HTERT RPE-1 (cell line): ENCODE measurements around the gene ADGRL3.
"Not testable (repeated sequence)": the region's sequence is repeated elsewhere in the genome, so short reads cannot be mapped to it uniquely, and the experiment has no call there.

ENCODE experiments used
- in situ Hi-C: fragments of 300-500 bp; cut with MboI; formaldehyde crosslinking; loops from 4 replicates; pipeline ENCODE4 v1.14.3; 2020; ENCODE audit warnings: low sequenced_read_pairs

ADGRL3 gene

DNA sequence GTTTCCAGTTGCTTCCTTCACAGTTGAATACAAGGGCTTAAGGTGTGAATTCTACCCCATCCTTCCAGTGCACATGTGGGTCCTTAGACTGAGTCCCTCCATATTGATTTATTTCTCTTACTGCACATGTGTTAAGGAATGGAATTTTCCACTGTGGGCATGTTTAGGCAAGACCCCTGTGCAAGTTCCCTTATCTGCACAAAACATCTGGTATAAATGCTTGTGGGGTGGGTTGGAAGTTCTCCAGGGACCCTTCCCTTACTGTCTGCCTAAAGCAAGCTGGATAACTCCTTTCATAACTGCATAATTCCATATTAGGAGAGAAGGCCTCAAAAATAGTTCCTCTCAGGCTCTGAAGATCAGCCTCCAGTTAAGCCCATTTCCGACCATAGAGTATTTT, 570.9 kb downstream of the ADGRL3 start:
- in situ Hi-C loops: no loop called here

DNA sequence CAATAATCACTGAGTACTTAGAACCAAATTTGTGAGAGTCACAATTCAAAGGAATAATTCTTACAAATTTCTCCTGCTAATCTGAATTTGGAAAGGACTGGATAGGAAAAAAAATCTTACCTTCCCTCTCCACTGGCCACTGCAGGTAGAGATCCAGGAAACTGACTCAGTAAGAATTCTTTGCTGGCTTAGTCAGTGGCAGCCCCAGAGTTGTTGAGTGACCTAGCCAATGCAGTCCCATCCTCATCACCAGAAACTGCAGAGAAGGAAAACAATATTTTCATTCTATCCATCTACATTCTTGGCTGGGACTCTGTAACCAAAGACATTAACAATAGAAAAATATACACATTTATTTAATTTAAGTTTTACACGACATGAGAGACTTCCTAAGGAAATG, 572.0 kb downstream of the ADGRL3 start:
- in situ Hi-C loops: no loop called here

DNA sequence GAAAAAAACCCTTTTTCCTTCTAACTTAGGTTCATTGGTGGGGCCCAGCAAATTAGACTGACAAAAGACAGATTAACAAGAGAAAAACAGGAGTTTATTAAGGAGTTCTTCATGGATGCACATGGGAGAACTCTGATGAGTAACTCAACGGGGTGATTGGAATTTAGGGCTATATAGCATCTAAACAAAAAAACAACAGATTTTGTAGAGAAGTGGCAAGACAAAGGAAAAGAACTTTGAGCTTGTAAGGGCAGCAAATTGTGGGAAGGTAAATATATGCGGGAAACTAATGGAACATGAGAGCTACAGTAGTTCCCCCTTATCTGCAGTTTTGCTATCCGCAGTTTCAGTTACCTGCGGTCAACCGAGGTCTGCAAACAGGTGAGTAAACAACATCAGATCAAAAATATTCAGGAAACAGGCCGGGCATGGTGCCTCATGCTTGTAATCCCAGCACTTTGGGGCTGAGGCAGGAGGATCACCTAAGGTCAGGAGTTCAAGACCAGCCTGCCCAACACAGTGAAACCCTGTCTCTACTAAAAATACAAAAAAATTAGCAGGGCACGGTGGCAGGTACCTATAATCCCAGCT, 573.6 kb downstream of the ADGRL3 start:
- in situ Hi-C loops: no loop called here

DNA sequence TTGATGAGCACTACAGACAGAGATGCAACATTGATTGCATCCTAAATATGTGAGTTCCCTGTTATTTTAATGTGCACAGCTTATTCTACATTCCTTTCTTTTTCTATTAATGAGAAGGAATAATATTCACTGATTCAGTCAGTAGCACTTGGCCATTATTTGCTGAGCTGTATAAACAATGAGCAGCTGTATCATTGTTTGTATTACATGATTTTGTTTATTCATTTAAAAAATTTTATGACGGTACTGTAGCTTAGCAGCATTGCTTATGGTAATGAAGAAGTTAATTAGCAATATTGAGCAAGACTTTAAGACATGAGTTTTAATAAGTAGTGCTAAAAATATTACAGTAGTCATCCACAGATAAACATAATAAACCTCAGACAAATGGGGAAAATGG, 582.0 kb downstream of the ADGRL3 start:
- in situ Hi-C loops: no loop called here

DNA sequence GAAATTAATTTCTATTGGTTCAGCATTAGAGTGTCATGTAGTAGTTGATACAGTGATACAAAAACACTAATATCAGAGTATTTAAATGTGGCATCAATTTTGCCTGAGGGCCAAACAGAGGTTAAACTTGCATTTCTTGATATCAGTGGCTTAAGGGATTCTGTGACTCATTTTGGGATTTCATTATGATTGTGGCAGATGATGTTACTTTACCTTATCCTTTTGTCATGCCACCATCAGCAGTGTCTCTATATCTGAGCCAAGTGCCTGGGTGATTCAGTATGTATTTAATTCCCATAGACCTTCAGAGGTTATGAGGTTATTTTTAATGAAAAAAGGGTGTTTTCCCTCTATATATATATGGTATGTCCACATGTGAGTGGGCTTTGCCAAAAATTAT, 582.9 kb downstream of the ADGRL3 start:
- in situ Hi-C loops: no loop called here

DNA sequence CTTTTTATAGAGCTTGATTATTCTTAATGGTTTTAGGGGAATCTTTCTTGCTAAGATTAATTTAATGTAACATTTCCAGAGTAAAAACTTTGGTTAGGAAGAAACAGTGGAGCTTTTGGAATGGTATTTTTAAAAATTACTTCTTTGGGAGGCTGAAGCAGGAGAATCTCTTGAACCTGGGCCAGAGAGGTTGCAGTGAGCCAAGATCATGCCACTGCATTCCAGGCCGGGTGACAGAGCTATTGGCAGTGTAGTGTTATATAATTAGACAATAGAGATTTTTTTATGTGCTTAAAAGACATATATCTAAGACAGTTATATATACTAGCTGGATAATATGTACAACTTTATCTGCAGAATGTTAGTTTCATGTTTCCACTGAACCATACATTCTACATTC, 585.6 kb downstream of the ADGRL3 start:
- in situ Hi-C loops: no loop called here

DNA sequence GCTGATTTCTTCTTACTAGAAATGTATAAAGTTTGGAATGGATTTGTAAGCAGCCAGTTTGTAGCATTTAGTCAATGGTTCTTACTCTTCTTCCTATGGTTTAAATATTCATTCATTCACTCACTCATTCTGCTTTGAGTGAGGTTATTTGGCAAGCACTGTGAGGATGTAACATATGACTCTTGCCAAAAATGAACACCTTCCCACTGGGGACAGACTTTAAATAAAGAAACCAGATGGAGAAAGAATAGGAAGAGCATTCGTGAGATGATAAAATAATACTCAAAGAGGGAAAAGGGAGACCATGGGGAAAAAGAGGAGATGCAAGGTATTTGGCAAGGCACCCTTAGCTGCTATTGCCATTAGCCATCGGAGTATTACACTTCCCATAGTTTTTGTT, 586.1 kb downstream of the ADGRL3 start:
- in situ Hi-C loops: no loop called here

DNA sequence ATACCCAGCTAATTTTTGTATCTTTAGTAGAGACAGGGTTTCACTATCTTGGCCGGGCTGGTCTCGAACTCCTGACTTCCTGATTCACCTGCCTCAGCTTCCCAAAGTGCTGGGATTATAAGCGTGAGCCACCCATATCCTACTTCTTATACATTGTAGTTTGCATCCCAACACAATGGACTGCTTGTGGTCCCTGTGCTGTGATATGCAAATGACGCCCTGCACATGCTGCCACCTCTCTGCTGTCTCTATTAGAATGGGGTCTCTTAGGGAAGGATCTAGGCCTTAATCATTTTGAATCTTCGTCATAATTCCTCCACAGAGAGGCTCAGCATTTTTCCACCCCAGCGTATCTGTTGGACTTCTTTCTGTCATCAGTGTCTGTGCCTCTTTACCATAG, 595.9 kb downstream of the ADGRL3 start:
- in situ Hi-C loops: no loop called here

DNA sequence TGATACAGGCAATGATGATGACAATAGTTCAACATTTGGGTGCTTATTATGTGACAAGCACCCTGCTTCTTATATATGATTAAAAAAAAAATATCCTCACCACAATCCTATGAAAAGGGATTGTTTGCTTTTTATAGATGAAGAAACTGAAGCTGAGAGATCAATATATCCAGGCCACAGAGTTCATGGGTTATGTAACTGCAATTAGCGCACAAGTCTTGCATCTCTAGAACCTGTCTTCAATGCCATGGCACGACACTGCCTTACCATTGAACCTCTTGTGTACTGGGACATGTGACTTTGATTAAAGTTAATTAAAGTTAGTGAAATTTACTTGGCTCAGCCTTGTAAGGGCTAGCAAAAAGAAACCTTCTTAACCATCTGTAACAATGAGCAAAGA, 599.7 kb downstream of the ADGRL3 start:
- in situ Hi-C loops: no loop called here

DNA sequence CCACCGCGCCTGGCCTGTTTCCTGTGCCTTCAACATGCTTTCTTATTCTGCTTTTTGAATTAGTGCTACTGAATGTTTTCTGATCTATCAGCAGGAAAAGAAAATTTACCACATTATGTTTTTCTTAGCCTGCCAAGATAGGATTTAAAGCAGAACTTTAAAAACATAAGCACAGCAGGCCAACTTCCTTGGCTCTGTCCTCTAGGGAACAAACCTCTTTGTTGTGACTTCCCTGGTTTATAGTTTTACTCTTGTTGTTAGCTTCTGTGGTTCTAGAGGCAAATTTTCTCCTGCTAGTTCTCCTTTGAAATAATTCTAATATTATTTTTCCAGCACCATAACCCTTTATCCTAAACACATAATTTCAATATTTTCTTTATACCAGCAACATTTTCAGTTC, 605.1 kb downstream of the ADGRL3 start:
- in situ Hi-C loops: no loop called here

DNA sequence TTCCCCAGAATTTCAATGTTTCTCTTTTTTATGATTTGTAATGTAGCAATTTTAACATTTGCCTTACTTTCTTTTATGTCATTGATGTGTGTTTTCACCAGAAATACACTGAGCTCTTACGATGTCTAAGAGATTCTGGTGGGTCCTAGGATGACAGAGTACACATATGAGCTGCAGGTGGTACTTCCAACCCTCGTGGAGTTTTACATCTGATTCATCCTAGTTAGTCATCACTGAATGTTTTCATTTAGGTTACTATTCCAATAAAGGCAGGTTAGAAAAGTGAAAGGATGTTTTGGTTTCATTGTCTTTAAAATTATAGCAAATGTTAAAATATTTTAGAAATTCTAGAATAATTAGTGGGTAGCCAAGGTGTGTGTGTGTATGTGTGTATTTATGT, 605.9 kb downstream of the ADGRL3 start:
- in situ Hi-C loops: no loop called here

DNA sequence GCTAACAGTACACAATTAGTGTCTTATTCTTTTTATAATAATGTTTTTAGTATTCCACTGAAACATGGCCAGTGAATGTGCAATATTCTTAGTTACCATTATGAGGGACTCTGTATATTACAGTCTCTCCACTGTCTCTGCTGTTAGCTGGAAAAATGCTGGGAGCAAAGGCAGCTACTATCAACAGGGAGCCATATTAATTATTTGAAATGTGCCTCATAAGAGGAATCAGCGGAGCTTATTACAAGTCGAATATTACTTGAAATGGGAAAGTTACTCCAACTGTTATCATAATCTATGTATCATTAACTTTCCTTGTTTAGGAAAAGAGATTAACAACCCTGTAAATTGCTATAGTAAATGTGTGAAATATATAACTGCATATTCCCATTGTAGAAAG, 612.0 kb downstream of the ADGRL3 start:
- in situ Hi-C loops: no loop called here

DNA sequence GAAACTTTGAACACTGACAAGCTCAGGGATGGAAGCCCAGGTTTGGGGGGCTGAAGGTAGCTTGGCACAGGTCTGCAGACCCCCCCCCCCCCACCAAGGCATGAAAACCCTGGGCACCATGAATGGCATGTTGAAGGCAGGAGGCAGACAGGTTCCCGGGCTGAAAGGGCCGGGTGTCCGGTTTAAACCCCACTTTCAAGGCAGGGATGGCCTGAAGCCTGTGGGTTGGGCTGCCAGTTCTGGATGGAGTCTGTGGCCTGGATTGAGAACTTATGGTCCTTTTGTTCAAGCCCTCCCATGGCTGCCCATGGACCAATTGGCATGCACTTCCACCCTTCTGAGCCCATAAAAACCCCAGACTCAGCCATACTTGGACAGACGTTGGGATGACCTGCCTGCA, 616.9 kb downstream of the ADGRL3 start:
- in situ Hi-C loops: no loop called here

DNA sequence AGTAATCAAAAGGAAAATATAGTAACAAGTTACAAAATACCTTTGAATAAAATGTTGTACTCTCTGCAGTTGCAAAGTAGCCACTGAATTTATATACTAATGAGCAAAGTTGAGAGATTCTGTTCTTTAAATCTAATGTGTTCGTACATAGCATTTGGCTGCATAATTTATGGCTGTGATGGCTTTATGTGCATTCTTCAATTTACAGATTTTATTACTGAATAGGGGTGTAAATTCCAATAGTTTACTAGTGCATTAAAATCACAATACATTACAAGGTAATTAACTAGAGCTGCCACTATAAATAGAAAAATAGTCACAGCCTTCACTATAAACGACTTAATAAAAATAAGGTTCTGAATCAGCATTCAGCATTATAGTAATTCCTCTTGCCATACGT, 620.0 kb downstream of the ADGRL3 start:
- in situ Hi-C loops: no loop called here

DNA sequence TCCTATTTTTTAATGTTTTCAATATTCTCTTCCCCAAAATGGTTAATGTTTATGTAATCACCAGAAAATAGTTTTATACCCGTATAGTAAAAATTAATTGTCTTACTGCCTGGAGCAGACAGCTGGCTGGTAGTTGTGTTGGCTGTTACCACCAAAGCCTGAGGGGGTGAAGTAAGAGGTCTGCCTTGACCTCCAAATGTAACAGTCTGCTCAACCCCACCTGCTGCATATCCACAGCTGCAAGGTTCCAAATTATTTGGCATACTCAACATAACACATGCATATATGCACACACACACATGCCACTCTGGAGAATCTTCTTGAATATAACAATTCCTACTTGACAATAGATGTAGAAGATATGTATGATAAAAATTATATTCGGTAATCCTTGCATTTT, 624.3 kb downstream of the ADGRL3 start:
- in situ Hi-C loops: no loop called here

DNA sequence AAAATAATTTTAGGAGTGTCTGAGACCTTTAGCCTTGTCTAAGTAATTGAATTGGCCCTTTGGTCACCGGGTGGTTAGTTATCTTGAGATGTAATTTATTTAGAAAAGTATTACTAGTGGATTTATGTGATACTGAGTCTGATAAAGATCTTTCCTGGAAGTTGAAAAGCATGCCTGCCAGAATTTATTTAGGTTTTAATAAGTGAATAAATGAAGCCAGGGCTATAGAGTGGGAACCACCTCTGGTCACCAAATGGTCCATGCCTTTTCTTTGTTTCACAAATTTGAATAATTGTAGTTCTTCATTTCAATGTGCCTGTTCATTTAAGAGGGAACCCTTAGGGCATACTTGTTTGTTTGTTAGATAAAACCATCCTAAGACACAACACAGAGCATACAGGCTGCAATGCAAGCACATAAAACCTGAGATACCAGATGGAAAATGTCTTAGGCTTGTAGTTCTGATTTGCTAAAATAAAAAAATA, 627.8 kb downstream of the ADGRL3 start:
- in situ Hi-C loops: no loop called here

DNA sequence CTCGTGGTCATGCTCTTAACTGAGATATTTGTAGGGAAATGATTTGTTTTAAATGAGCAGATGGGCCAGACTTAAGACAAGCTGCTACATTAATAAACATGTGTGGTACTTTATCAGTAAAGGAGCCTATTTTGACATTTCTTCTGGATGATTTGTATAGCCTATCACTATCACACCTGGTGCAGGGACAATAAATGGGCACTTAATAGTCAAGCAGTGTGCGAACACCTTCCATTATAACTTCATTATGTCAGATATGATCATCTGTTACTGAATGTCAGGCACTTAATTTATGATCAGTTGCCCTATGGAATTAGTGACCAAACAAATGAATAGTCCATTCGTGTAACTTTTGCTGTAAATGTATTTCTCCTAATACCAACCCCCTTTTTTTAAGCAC, 628.8 kb downstream of the ADGRL3 start:
- in situ Hi-C loops: no loop called here

DNA sequence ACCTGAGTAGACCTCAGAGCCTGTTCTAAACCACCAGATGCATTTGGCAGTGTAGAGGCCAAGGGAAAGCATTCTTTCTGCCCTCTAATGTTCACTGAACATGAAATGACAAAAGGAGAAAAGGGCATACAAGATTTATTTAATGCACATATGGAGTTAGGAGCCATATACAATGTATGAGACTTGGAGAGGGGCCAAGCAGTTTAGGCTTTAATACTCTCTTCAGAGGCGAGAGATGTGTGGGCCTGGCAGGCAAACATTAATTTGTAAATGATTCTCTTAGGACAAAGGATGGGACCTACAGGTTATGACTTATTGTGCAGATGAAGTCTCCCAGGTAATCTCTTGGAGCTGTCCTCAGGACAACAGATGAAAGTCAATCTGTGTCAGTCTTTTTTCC, 631.9 kb downstream of the ADGRL3 start:
- in situ Hi-C loops: no loop called here

DNA sequence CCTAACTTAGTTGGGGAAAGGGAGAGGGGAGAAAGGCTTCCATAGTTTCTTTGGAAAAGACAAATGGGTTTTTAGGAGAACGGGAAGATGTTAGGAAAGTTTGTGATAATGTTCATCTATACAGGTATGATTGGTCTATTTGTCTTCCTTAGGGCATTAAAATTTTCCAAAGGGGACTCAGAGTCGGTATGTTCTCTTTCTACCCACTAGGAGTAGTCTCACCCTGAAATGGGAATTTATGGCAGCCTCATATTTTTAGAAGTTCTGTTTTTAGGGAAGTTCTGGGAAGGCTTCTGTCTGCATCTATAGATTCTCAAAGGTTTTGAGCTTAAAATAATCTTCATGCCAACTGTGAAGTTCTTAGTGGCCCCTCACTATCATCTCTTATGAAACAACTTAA, 637.3 kb downstream of the ADGRL3 start:
- in situ Hi-C loops: no loop called here

DNA sequence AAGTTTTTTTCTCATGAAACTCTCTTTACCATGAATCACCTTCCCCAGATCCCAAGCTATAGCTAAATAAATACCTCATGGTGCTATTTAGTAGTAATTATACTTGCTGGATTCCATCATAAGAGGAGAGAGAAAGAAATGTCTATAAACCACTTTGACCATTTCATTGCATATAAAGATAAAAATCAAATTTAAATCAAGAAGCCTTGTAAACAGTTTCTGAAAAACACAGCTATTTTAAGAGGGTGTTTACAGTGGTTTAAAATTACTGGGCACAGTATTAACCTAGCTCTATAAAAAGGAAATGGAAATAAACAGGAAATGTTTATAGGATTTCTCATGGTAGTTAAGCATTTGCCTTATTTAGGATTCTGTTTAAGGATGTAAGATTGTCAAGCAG, 637.9 kb downstream of the ADGRL3 start:
- in situ Hi-C loops: no loop called here

DNA sequence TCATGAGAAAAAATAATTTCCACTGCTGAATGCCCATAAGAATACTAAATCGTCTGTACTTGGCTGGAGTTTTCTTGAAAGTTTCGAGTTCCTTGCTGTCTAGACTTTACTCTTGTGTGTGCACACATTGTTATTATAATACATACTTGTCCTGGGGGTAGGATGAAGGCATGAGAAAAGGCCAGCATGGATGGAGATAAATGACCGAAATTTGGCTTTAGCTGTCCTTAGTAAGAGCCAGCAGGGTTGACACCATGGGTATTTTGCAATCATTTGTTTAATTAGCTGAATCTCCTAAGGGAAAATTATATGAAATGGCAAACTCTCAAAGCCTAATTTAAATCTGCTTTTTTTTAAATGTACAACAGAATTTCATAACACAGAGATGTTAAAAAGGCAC, 641.6 kb downstream of the ADGRL3 start:
- in situ Hi-C loops: no loop called here

DNA sequence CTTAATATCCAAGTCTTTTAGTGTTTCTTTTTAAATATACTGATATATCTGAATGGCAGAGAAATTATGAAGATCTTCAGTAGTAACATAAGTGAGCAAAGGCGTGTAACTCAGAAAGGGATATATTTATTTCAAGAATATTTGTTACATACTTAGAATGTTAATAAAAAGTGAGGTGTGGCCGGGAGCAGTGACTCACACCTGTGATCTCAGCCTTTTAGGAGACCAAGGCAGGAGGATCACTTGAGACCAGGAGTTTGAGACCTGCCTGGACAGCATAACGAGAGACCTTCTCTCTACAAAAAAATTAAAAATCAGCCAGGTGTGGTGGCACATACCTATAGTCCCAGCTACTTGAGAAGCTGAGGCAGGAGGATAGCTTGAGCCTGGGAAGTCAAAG, 651.0 kb downstream of the ADGRL3 start:
- in situ Hi-C loops: no loop called here

DNA sequence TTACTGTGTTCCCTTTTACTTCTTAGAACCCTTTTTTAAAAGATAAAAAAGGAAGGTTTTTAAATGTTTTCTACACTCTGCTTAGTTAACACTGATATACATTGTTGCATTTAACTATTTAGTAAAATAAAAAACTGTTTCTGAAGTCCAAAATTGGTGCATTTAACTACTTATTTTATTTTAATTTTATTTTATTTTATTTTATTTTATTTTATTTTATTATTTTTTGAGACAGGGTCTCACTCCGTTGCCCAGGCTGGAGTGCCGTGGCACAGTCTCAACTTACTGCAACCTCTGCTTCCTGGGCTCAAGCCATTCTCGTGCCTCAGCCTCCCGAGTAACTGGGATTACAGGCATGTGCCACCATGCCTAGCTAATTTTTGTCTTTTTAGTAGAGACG, 652.0 kb downstream of the ADGRL3 start:
- in situ Hi-C loops: not testable (repeated sequence)

DNA sequence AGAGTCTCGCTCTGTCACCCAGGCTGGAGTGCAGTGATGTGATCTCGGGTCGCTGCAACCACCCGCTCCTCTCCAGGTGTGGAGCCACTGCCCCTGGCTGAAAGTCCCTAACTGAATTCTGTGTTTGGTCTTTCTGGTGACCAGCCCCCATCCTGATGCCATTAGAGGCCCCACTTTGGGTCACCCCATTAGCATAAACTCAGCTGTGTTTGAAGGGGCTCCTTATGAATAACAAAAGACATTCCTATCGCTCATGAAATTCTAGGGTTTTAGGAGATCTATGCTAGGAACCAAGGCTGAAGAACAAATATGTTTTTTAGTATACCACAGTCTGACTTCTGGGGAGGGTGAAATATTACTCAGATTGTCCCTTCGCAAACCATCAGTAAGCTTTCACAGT, 652.9 kb downstream of the ADGRL3 start:
- in situ Hi-C loops: no loop called here
